CD8-positive, alpha-beta memory T cell (primary cell): ENCODE measurements around the gene SH2D1A. TPM values are rescaled to one million over a fixed set of nuclear protein-coding genes. Genes with fewer than 3 reads are reported as not detected.

Experiments
- CTCF ChIA-PET: fragments of 350-600 bp; sonication (Branson Sonifier 250); formaldehyde crosslinking; loops from one replicate; lab custom pipeline; 2021; ENCODE audit warnings: antibody characterized with exemption; lab: Charles Lee
- POLR2A ChIA-PET: fragments of 350-600 bp; sonication (Branson Sonifier 250); formaldehyde crosslinking; loops from one replicate; lab custom pipeline; 2021; ENCODE audit warnings: antibody characterized with exemption; lab: Charles Lee
- DNase-seq, 5 donors: peaks; one replicate each; pipeline versions ENCODE4 v3.0.0 to v3.0.0-alpha.2; 2020 to 2022; ENCODE audit warnings: mixed read lengths in 1 of 5
- H3K27ac ChIP-seq: one replicate; pipeline ENCODE4 v1.7.0; 2013; ENCODE audit warnings: low read depth, mild to moderate bottlenecking, low read length, moderate library complexity
- H3K27me3 ChIP-seq: 2 replicates; pipeline ENCODE4 v1.7.0; 2013; ENCODE audit warnings: low read length, mild to moderate bottlenecking; ENCODE audit not compliant: insufficient read depth, poor library complexity, severe bottlenecking
- H3K36me3 ChIP-seq: 2 replicates; pipeline ENCODE4 v1.7.0; 2013; ENCODE audit warnings: mild to moderate bottlenecking, low read length, moderate library complexity; ENCODE audit not compliant: insufficient read depth
- H3K4me1 ChIP-seq: 2 replicates; pipeline ENCODE4 v1.7.0; 2013; ENCODE audit warnings: mild to moderate bottlenecking, low read length, moderate library complexity; ENCODE audit not compliant: insufficient read depth
- H3K4me3 ChIP-seq: 2 replicates; pipeline ENCODE4 v1.7.0; 2013; ENCODE audit warnings: mild to moderate bottlenecking, low read length
- H3K9me3 ChIP-seq: 2 replicates; pipeline ENCODE4 v1.7.0; 2013; ENCODE audit warnings: mild to moderate bottlenecking, low read length
- H3K27ac Mint-ChIP-seq, 8 donors: one replicate each; pipeline ENCODE4 v1.8.0; 2020 to 2021; ENCODE audit warnings: mixed read lengths in 8 of 8, mild to moderate bottlenecking in 6 of 8, inconsistent platforms in 3 of 8, moderate library complexity in 3 of 8
- H3K27me3 Mint-ChIP-seq, 2 donors: one replicate each; pipeline ENCODE4 v1.8.0; 2020 to 2021; ENCODE audit warnings: mixed read lengths in 2 of 2, mild to moderate bottlenecking in 1 of 2, moderate library complexity in 1 of 2
- H3K36me3 Mint-ChIP-seq, 3 donors: one replicate each; pipeline ENCODE4 v1.8.0; 2020 to 2021; ENCODE audit warnings: mixed read lengths in 3 of 3, inconsistent platforms in 1 of 3, mild to moderate bottlenecking in 1 of 3
- H3K4me1 Mint-ChIP-seq, 3 donors: one replicate each; pipeline ENCODE4 v1.8.0; 2020 to 2021; ENCODE audit warnings: mixed read lengths in 3 of 3, inconsistent platforms in 1 of 3, mild to moderate bottlenecking in 1 of 3
- H3K4me3 Mint-ChIP-seq, 7 donors: one replicate each; pipeline ENCODE4 v1.8.0; 2020 to 2021; ENCODE audit warnings: mixed read lengths in 7 of 7, mild to moderate bottlenecking in 6 of 7, moderate library complexity in 4 of 7, inconsistent platforms in 2 of 7
- H3K9me3 Mint-ChIP-seq, 5 donors: one replicate each; pipeline ENCODE4 v1.8.0; 2020 to 2022; ENCODE audit warnings: mixed read lengths in 5 of 5, mild to moderate bottlenecking in 3 of 5, moderate library complexity in 2 of 5, inconsistent platforms in 1 of 5
- polyA plus RNA-seq: library from polyadenylated mRNA; unstranded; fragments of 300-500 nt; fragmentation: Illumina TruSeq; gene quantifications from one replicate; pipeline ENCODE4 v1.2.3, GENCODE V29; 2021
- total RNA-seq, 2 experiments: library from RNA; stranded (reverse); gene quantifications; one replicate each; pipeline ENCODE4 v1.2.3, GENCODE V29; 2021

Gene SH2D1A
- total and polyA plus RNA-seq, 3 experiments from 2014 or later = 90.2 to 151 (median 94.6) TPM

DNA sequence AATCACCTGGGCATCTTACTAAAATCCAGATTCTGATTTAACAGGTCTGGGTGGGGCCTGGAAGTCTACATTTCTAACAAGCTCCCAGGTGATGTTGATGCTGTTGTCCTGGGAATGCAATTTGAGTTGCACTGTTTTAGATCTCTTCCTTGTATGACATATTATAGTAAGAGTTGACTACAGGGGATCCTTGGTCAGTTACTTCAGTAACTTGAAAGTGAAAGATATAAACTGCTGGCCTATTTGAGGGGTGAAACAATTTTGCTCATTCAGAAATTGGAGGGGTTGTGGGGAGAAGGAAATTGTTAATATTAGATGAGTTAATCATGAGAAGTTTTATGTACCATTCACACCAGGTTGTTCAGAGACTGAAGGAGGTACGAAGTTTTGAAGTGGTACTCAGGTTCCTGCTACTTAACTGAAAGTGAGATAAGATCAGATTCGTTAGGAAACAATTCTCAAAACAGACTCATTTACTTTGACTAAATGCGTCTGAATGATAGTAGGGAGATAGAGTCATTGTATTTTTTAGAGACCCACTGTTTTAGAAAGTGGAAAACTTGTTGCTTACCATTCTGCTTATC, 12.5 kb downstream of the SH2D1A start:
- Mint-ChIP-seq H3K27me3 (no peaks in the 10 kb centered on the region), H3K4me3 (peak overlapping the region; percentile 55 to 86 (median 70)), H3K27ac (peak overlapping the region; percentile 0 to 90 (median 84)), H3K9me3 (no peaks in the 10 kb centered on the region), H3K4me1 (peaks cover 58 to 71% (median 65%) of the 10 kb centered on the region in 3 donors), H3K36me3 (peaks cover 0 to 32% (median 5%) of the 10 kb centered on the region in 3 donors)
- H3K27me3 ChIP-seq = no peaks in the 10 kb centered on the region
- no peak overlapping the region for H3K27ac ChIP-seq
- POLR2A ChIA-PET = no interaction called here
- no peak overlapping the region for H3K4me3 ChIP-seq
- H3K4me1 ChIP-seq = peaks cover 24% of the 10 kb centered on the region
- DNase-seq = peak in 2 of 5 donors; percentile 27
- CTCF ChIA-PET = interaction anchor here (1.2 kb wide), 1 partner anchor 13 kb away, joined by 3 read pairs; no protein-coding TSS in a partner anchor
- H3K9me3 ChIP-seq = no peaks in the 10 kb centered on the region
- no peaks in the 10 kb centered on the region for H3K36me3 ChIP-seq

DNA sequence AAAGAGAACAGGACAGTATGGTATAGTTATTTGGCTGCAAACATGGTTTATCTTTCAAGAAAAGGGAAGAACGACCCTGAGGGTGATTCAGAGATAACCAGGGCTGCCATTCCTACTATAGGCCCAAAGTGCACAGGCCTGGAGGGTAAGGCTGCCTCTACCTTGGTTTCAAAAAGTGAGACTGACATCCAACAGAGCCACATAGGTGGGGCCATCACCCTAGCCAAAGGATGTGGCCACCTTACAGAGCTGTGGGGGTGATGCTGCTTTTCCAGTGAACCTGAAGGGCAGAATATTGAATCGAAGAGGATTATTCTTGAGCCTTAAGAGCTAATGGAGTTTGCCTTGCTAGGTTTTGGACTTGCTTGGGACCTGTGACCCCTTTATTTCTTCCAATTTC, 15.7 kb downstream of the SH2D1A start:
- H3K4me3 Mint-ChIP-seq = peak overlapping the region; percentile 26 to 65 (median 55)
- H3K9me3 Mint-ChIP-seq = no peaks in the 10 kb centered on the region
- H3K27me3 Mint-ChIP-seq = no peaks in the 10 kb centered on the region
- CTCF ChIA-PET = no interaction called here
- Histone ChIP-seq H3K9me3 (no peaks in the 10 kb centered on the region), H3K36me3 (no peaks in the 10 kb centered on the region), H3K4me3 (peak overlapping the region; percentile 15), H3K4me1 (peaks cover 23% of the 10 kb centered on the region), H3K27ac (no peak overlapping the region), H3K27me3 (no peaks in the 10 kb centered on the region)
- peaks cover 0 to 37% (median 5%) of the 10 kb centered on the region in 3 donors for H3K36me3 Mint-ChIP-seq
- POLR2A ChIA-PET = interaction anchor here (1.0 kb wide), 2 partner anchors 15 to 136 kb away, joined by 3 to 9 read pairs; no protein-coding TSS in a partner anchor
- DNase-seq = peak in 2 of 5 donors; percentile 3 to 53
- H3K4me1 Mint-ChIP-seq = peaks cover 57 to 72% (median 66%) of the 10 kb centered on the region in 3 donors
- peak overlapping the region; percentile 0 to 93 (median 54) for H3K27ac Mint-ChIP-seq

DNA sequence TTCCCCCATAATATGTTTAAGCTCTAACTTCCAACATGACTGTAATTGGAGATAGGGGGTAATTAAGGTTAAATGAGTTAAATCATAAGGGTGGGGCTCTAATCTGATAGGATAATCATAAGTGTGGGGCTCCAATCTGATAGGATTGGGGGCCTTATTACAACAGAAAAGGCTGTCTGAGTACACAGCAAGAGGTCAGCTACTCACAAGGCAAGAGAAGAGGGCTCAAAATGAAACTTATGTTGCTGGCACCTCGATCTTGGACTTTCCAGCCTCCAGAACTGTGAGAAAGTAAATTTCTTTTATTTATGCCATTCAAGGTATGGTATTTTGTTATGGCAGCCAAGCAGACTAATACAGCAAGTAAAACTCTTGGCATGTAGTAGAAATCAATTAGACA, 16.4 kb downstream of the SH2D1A start:
- peaks cover 57 to 72% (median 65%) of the 10 kb centered on the region in 3 donors for H3K4me1 Mint-ChIP-seq
- Histone ChIP-seq H3K4me1 (peaks cover 23% of the 10 kb centered on the region), H3K27me3 (no peaks in the 10 kb centered on the region), H3K36me3 (no peaks in the 10 kb centered on the region), H3K27ac (no peak overlapping the region), H3K4me3 (peak overlapping the region; percentile 15), H3K9me3 (no peaks in the 10 kb centered on the region)
- peak overlapping the region; percentile 26 to 65 (median 57) for H3K4me3 Mint-ChIP-seq
- no peaks in the 10 kb centered on the region for H3K9me3 Mint-ChIP-seq
- peaks cover 0 to 42% (median 5%) of the 10 kb centered on the region in 3 donors for H3K36me3 Mint-ChIP-seq
- POLR2A ChIA-PET = interaction anchor here (1.0 to 1.1 kb wide), 3 partner anchors 15 to 137 kb away, joined by 3 to 9 read pairs (median 3); no protein-coding TSS in a partner anchor
- no peak for DNase-seq
- no peaks in the 10 kb centered on the region for H3K27me3 Mint-ChIP-seq
- CTCF ChIA-PET = no interaction called here
- peak overlapping the region; percentile 27 to 93 (median 64) for H3K27ac Mint-ChIP-seq

DNA sequence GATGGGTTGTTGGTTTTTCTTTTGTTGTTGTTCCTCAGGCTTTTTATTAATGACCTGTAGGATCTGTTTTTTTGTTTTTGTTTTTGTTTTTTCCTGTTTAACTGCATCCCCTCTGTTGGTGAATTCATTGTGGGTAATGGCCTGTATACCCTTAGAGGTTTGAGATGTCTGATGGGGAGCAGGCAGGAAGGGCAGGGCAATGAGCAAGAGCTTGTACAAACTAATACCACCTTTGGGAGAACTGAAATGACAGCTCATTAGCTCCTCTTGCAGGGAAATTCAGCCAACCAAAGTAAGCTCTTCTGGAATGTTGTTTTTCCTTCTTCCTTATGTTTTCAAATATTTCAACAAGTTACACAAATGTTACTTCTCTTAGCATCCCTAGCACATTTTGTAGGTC, 23.4 kb downstream of the SH2D1A start:
- Mint-ChIP-seq H3K4me1 (peaks cover 50 to 75% (median 61%) of the 10 kb centered on the region in 3 donors), H3K4me3 (peak overlapping the region in 5 of 7 donors; percentile 2 to 58 (median 12)), H3K27me3 (no peaks in the 10 kb centered on the region), H3K27ac (peak overlapping the region; percentile 21 to 83 (median 76)), H3K9me3 (no peaks in the 10 kb centered on the region), H3K36me3 (peaks cover 0 to 73% (median 7%) of the 10 kb centered on the region in 3 donors)
- Histone ChIP-seq H3K27me3 (no peaks in the 10 kb centered on the region), H3K4me3 (no peak overlapping the region), H3K9me3 (no peaks in the 10 kb centered on the region), H3K27ac (no peak overlapping the region), H3K36me3 (peaks cover 5% of the 10 kb centered on the region), H3K4me1 (peaks cover 6% of the 10 kb centered on the region)
- CTCF ChIA-PET = no interaction called here
- DNase-seq = no peak
- POLR2A ChIA-PET = no interaction called here

DNA sequence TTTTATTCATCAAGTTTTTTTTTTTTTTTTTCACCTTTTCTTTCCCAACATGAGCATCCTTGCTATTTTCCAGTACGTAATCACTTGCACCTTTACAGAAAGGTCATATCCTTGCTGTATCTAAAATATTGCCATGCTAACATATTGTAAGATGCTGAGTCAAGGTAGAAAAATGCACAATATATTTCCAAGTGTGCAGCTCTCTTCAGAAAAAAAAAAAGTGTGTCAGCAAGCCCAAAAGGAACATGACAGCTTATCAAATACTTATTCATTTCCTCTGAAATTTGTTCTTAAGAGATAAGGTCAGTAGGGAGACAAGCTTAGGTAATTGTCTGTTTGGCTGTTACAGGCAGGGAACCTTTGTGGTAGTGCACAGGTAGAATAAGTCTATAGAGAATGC, 27.0 kb downstream of the SH2D1A start:
- CTCF ChIA-PET = no interaction called here
- H3K9me3 ChIP-seq = no peaks in the 10 kb centered on the region
- no peak overlapping the region for H3K27ac ChIP-seq
- H3K27ac Mint-ChIP-seq = peak overlapping the region in 7 of 8 donors; percentile 10 to 69 (median 47)
- H3K9me3 Mint-ChIP-seq = no peaks in the 10 kb centered on the region
- H3K36me3 Mint-ChIP-seq = peaks cover 0 to 55% (median 9%) of the 10 kb centered on the region in 3 donors
- H3K4me1 Mint-ChIP-seq = peaks cover 32 to 63% (median 57%) of the 10 kb centered on the region in 3 donors
- POLR2A ChIA-PET = interaction anchor here (0.5 kb wide), 1 partner anchor 145 kb away, joined by 4 read pairs; no protein-coding TSS in a partner anchor
- no peaks in the 10 kb centered on the region for H3K27me3 Mint-ChIP-seq
- H3K27me3 ChIP-seq = no peaks in the 10 kb centered on the region
- H3K4me3 ChIP-seq = no peak overlapping the region
- DNase-seq = no peak
- peaks cover 5% of the 10 kb centered on the region for H3K36me3 ChIP-seq
- H3K4me1 ChIP-seq = peaks cover 6% of the 10 kb centered on the region
- H3K4me3 Mint-ChIP-seq = no peak overlapping the region

DNA sequence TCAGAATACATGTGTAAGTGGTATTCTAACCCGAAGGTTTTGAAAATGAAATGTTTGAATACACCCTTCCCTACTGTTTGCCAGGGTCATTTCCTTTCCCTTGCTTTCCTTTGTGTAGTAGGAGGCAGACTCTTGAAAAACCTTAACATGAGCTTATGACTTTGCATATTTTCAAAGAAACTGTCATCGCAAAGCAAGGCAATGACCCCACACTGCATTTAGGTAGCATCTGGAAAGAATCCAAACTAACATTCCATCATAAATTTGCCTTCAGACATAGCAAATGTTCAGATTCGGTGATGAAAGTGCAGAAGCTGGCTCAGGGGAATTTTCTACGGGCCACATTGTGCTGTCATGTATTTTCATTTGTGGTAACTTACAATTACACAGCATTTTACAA, 32.3 kb downstream of the SH2D1A start:
- ChIA-PET POLR2A (no interaction called here), CTCF (no interaction called here)
- H3K27ac Mint-ChIP-seq = peak overlapping the region in 1 of 8 donors; percentile 66
- no peak overlapping the region for H3K4me3 Mint-ChIP-seq
- H3K27me3 Mint-ChIP-seq = peaks cover 0 to 2% of the 10 kb centered on the region in 2 donors
- Histone ChIP-seq H3K9me3 (no peaks in the 10 kb centered on the region), H3K4me1 (no peaks in the 10 kb centered on the region), H3K4me3 (no peak overlapping the region), H3K27me3 (no peaks in the 10 kb centered on the region), H3K36me3 (no peaks in the 10 kb centered on the region), H3K27ac (no peak overlapping the region)
- DNase-seq = no peak
- H3K36me3 Mint-ChIP-seq = peaks cover 0 to 50% (median 10%) of the 10 kb centered on the region in 3 donors
- H3K4me1 Mint-ChIP-seq = peaks cover 12 to 58% (median 46%) of the 10 kb centered on the region in 3 donors
- no peaks in the 10 kb centered on the region for H3K9me3 Mint-ChIP-seq

DNA sequence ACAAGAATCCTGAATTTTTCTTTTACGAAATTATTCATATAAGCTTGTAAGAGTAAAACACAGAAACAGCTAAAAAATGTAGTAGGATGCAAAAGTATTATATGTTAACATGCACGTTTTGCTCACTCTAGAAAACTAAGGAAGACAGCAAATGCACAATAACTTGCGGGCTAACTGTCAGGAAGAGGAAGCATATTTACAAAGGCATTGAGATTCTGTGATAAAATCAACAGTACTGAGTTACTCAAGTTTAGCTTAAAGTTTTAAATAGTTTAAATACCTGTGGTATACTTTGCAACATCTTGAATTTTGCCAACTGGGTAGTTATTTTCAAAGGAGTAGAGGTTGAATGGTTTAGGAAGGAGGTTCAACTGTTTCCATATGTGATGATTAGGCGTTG, 37.0 kb downstream of the SH2D1A start:
- Histone ChIP-seq H3K27me3 (no peaks in the 10 kb centered on the region), H3K4me1 (no peaks in the 10 kb centered on the region), H3K36me3 (peaks cover 5% of the 10 kb centered on the region), H3K4me3 (no peak overlapping the region), H3K9me3 (no peaks in the 10 kb centered on the region), H3K27ac (no peak overlapping the region)
- H3K27me3 Mint-ChIP-seq = peaks cover 0 to 8% of the 10 kb centered on the region in 2 donors
- no peak overlapping the region for H3K4me3 Mint-ChIP-seq
- no peaks in the 10 kb centered on the region for H3K9me3 Mint-ChIP-seq
- peak overlapping the region in 2 of 8 donors; percentile 19 to 93 for H3K27ac Mint-ChIP-seq
- ChIA-PET POLR2A (no interaction called here), CTCF (interaction anchor here (1.3 kb wide), 1 partner anchor 172 kb away, joined by 4 read pairs; no protein-coding TSS in a partner anchor)
- H3K36me3 Mint-ChIP-seq = peaks cover 0 to 69% (median 11%) of the 10 kb centered on the region in 3 donors
- peaks cover 6 to 44% (median 24%) of the 10 kb centered on the region in 3 donors for H3K4me1 Mint-ChIP-seq
- no peak for DNase-seq

DNA sequence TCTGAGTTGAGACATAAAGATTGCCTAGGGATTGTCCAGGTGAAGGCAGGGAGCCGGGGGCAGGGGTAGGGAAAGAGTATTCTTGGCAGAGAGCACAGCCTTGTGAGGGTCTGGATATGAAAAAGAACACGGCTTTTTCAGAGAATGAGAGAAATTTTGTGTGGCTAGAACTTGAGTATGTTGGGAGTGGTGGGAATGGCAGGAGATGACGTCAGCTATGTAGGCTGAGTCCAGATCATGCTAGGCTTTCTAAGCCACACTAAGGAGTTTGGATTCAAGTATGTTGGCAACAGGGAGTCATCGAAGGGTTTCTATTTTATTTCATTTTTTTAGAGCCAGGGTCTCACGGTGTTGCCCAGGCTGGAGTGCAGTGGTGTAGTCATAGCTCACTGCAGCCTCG, 40.0 kb downstream of the SH2D1A start:
- ChIA-PET CTCF (no interaction called here), POLR2A (no interaction called here)
- H3K4me1 ChIP-seq = no peaks in the 10 kb centered on the region
- no peaks in the 10 kb centered on the region for H3K9me3 ChIP-seq
- Mint-ChIP-seq H3K27ac (peak overlapping the region in 3 of 8 donors; percentile 52 to 62 (median 53)), H3K36me3 (peaks cover 0 to 61% (median 9%) of the 10 kb centered on the region in 3 donors), H3K4me3 (no peak overlapping the region), H3K9me3 (no peaks in the 10 kb centered on the region), H3K4me1 (peaks cover 9 to 27% (median 24%) of the 10 kb centered on the region in 3 donors), H3K27me3 (peaks cover 0 to 6% of the 10 kb centered on the region in 2 donors)
- no peak for DNase-seq
- no peak overlapping the region for H3K27ac ChIP-seq
- H3K36me3 ChIP-seq = peaks cover 5% of the 10 kb centered on the region
- no peak overlapping the region for H3K4me3 ChIP-seq
- no peaks in the 10 kb centered on the region for H3K27me3 ChIP-seq
